Neural cell (in vitro differentiated cells): ENCODE results near the gene PHGDH.

Experiments used
- CTCF ChIP-seq: fragments of 450-650 bp; IDR thresholded peaks from 2 replicates; pipeline ENCODE4 v1.5.1; 2014; ENCODE audit warnings: antibody characterized with exemption, mild to moderate bottlenecking, moderate library complexity; ENCODE audit not compliant: poor library complexity, severe bottlenecking
- EZH2 ChIP-seq: fragments of 200-600, 300-800 bp; shearing (Covaris generic), sonication (generic); IDR thresholded peaks from 2 replicates; pipeline ENCODE4 v1.6.1; 2014; ENCODE audit warnings: antibody characterized with exemption, low read length, borderline replicate concordance, mild to moderate bottlenecking; ENCODE audit not compliant: insufficient read depth, poor library complexity, severe bottlenecking
- MXI1 ChIP-seq: fragments of 450-650 bp; conservative IDR thresholded peaks from 2 replicates; pipeline ENCODE4 v1.6.1; 2014; ENCODE audit warnings: antibody characterized with exemption, mild to moderate bottlenecking; ENCODE audit not compliant: poor library complexity, severe bottlenecking
- POLR2AphosphoS5 ChIP-seq: IDR thresholded peaks from 2 replicates; pipeline ENCODE4 v1.6.1; 2012
- RAD21 ChIP-seq: fragments of 450-650 bp; conservative IDR thresholded peaks from 2 replicates; pipeline ENCODE4 v1.6.1; 2014; ENCODE audit warnings: antibody characterized with exemption, mild to moderate bottlenecking, moderate library complexity
- REST ChIP-seq: IDR thresholded peaks from 2 replicates; pipeline ENCODE4 v1.6.1; 2012; ENCODE audit warnings: borderline replicate concordance
- SMC3 ChIP-seq: fragments of 450-650 bp; conservative IDR thresholded peaks from 2 replicates; pipeline ENCODE4 v1.6.1; 2014; ENCODE audit warnings: antibody characterized with exemption, mild to moderate bottlenecking, moderate library complexity; ENCODE audit not compliant: poor library complexity

GRCh38 chr1:119784191-119784781 lies 72.6 kb downstream of the PHGDH start:
- TF ChIP-seq POLR2AphosphoS5: no peak
- TF ChIP-seq CTCF: no peak
- TF ChIP-seq EZH2: no peak
- TF ChIP-seq REST: no peak
- no peak for TF ChIP-seq SMC3
- no peak for TF ChIP-seq MXI1
- TF ChIP-seq RAD21: no peak
